Epidermal melanocyte (primary cell): ENCODE data around the gene ASB18.

ENCODE experiments used
- DNase-seq: peaks from one replicate; pipeline ENCODE4 v3.0.0; 2011; ENCODE audit warnings: low spot score; ENCODE audit not compliant: insufficient read length

The ASB18 gene

GRCh38 chr2:236209535-236209934, 54.7 kb downstream of the ASB18 start:
- DNase-seq: no peak

DNA sequence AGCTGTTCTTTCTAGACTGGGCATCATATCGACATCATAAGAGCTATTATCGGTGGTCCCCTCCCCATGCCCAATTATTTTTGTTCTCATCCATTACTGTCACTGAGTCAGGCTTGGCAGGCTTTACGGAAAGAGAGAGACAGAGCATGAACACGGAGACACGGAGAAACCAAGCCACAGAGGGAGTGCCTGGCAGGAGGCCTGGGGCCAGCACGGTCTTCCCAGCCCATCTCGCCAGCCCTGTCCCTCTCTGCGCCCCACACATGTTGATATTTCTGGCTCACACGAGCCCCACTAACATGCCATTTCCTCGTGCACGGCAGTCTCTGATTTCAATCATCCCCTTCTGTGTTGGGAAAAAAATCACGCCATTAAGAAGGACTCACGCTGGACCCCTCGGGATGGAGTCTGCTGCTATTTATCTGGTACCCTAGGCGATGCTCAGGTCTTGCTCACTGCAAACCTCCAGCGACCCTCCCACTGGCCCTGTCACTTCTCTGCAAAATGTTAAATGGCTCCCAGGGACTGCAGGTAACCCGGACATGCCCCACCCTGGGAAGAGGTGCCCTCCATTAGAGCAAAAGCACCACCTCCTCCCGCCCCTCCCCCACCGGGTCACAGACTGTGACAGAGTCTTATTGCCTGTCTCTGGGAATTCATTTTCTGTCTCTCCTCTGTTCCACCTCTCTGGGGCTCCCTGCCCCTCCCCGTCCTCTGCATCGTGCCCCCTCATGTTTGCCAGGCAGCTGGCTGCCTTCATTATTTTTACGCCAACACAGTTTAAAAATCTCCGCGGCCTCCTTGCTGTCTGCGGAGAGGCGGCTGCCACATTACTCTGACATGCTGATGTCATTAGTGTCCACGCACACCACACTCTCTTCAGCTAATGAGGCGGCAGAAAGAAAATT, 55.9 kb downstream of the ASB18 start:
- DNase-seq: no peak

GRCh38 chr2:236207472-236207871, 56.7 kb downstream of the ASB18 start:
- no peak for DNase-seq

DNA sequence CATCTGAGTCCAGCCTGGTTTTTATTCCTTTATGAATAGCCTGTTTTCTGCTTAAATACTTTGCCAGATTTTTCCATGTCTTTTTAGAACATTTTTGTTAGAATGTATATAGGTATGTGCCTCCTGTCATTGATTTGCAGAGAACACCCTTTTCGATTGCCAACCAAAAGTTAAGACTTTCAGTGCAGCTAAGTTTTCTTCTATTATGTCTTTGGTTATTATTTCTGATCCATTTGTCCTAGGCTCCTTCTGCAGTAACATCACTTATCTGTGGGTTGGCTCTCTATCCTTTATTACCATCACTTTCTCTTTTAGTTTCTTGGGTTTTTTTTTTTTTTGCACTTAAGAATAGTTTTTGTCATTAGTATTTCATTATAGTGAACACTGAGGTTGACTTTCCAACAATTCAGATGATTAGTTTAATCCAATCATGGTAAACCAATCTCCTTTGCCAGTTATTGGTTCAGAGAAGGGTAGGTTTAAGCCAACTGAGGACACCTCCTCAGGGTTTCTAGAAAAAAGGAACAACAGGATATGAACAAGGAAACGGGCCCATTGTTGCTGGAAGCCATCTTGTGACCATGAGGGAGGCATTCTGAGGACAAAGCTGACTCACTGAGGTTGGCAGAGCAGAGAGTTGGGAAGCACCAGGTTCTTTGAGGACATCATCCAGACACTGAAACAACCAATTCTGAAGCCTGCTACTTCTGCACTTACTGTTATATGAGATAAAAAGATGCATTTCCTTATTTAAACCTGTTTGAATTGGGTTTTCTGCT, 58.1 kb downstream of the ASB18 start:
- DNase-seq: no peak

- DNase-seq: no peak
These were observed 59.3 kb downstream of the ASB18 start for GRCh38 chr2:236204953-236205352.

- DNase-seq: no peak
These were observed 63.8 kb downstream of the ASB18 start for GRCh38 chr2:236200378-236200777.

DNA sequence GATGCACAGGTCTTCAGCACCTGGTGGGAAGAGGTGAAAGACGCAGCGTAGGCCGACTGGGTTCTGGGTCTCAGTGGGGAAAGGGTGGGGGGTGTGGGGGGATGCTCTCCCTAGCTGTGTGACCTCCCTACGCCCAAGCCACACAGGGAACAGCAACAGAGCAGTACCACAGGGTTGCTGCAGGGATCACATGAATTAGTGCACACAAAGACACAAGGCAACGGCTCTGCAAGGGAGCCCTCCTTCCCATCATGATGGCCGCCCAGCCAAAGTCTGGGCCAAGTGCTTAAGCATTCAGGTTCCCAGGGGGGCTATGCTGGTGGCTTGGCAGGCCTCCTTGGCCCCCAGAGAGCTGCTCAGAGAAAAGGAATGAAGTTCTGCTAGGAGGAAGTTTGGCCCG, 67.8 kb downstream of the ASB18 start:
- DNase-seq: no peak

- DNase-seq: no peak
These were observed 68.5 kb downstream of the ASB18 start for GRCh38 chr2:236195726-236196125.

DNA sequence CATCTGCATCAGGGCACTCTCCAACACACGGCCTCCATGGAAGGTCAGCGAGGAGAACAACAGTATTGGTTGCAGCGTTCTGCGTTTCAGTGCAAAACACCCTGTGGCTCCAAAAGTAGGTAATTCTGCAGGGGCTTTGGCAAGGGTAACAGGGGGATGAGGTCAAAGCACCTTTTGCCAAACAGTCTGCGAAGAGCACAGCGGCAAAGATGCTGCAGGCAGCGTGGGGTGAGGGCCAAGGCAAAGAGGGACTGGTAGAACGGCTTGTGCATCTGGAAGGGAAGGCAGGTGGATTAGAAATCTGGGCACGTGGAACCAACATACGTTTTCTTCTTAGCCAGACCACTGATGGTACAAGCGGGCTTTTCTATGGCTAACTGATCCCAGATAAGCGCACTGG, 69.4 kb downstream of the ASB18 start:
- no peak for DNase-seq

DNA sequence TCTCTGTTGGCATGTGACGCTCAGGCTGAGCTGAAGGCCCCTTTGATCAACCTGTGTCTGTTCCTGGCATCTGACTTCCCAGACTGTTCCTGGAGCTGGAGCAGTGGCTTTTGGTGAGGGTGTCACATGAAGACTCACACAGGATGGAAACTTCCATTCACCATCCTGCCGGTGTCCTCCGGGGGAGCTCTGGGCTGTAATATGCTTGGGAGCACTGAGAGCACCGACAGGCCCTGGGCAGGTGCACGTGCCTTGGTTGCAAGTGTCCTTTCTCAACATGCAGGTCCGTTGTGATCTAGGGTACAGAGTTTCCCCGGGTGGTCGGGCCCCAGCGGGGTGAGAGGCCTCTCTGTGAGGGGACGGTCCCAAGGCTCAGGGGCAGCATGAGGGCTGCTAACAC, 71.2 kb downstream of the ASB18 start:
- DNase-seq: no peak

- DNase-seq: no peak
These were observed 73.5 kb downstream of the ASB18 start for GRCh38 chr2:236190674-236191073.

DNA sequence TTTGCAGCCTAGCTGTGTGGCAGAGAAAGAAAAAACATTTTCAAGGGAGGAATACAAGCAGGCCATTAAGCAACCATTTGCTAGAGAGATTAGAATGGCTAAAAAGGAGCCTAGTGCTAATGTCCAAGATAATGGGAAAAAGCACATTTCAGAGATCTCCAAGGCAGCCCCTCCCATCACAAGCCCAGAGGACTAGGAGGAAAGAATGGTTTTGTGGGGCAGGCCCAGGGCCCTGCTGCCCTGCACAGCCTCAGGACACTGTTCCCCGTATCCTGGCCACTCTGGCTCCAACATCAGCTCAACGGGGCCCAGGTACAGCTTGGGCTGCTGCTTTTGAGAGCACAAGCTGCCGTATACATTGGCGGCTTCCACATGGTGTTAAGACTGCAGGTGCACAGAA, 79.5 kb downstream of the ASB18 start:
- DNase-seq: no peak

DNA sequence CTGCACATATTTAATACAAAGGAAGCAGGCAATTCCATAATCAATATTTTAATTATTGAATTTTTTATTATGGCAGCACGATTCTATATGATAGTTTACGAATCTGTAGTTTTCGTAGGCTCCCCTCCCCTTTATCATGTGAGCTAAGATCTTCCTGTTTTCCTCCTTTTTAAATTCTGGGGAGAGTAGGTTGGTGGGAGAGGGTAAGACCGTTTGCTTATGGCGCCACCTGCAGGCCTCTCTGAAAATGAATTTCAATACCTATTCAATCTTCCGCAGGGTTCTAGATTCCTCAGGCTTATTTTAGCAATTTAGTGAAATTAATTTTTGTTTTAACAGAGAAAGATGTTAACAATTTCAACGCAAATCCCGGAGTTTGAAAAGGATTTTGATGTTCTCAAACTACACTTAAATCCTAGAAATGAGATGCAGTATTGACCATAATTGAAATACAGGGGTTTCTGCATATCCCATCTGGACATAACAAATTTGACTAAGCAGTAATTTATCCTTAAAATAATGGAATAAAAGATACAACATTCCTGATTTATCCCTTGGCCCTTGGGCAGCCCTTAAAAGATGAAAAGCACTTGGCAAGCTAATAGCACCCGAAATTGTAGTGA, 83.3 kb downstream of the ASB18 start:
- peak; percentile 86 for DNase-seq

DNA sequence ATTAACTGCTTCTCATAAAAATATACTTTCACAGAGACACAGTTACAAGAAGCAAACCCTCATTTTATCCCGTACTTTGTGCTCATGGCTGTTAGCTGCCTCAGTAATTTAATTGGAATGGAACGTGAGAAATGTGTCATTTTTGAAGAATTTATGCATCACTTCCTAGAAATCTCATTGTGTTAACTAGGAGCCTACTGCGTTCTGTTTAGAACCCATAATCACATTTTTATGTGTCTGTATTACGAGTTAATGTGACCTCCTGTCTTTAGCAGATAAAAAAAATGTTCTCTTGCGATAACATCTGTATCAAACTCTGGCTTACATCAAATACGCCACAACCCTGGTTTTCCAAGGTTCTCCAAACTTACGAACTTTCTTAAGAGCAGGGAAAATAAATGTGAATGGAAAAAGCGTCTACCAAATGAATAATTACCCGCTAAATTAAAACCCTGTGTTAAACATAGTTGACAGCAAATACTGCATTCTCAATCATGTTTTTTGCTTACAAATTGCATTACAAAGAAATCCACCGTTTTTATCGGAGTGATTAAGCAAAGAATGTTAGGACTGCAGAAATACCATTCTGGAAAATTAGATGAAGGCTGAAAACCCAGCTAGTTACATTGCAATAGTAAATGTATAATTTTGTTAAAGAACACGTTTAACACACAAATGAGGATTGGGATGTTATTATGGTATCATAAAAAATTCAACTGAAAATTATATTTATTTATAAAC, 84.0 kb downstream of the ASB18 start:
- DNase-seq: no peak

DNA sequence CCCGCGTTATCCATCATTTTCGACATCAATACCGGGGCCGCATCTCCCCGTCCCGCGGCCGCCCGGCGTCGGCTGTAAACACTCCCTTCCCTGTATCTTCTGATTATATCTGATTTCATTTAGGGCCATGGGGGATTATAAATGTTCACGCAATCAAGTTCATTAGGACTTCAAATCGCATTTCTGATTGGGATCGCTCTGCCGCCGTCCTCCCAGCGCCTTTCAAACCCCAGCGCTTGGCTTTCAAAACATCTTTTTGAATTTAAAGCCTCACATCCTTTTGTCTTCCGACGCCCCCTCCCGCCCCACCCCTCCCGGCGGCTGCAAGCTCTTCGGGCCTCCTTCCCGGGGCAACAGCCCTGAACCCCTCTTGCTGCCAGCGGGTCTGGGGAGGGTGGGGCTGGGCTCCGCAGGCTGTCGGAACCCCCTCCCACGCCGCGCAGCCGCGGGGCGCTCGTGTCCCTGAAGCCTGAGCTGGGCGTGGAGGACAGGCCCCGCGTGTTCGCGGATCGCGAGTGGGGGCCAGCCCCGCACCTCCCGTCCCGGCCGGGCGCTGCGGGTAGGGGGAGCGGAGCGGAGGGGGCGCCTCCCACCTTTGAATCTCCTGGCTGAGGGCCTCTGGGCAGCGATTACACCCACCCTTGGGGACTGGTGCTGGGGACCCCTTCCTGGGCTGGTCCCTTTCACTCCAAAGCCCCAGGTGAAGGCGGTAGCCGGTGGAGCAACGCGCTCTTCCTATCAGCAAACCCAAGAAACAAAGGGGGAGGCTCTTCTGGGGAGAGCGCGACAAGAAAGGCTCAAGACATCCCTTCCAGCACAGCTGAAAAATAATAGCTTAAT, 84.8 kb downstream of the ASB18 start:
- DNase-seq: peak; percentile 10

DNA sequence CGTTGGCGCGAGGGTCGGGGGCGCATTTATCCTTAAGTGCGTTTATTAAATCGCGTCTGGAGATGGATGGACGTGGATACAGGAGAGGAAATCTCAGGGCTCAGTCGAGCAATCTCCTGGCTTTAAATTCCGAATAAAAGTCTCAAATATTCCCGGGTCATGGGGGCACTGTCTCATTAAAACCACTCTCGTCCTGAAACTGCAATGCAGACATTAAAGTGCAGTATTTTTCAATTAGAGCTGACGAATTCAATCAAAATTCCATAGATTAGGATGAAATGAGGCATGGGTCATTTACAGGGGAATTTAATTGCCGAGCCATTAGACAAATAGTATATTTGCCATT, 85.3 kb downstream of the ASB18 start:
- DNase-seq: peak; percentile 17

GRCh38 chr2:236177967-236178889, 86.0 kb downstream of the ASB18 start:
- DNase-seq: peak; percentile 70

GRCh38 chr2:236177604-236177966, 86.6 kb downstream of the ASB18 start:
- peak; percentile 25 for DNase-seq

GRCh38 chr2:236176951-236177350, 87.3 kb downstream of the ASB18 start:
- no peak for DNase-seq

- peak; percentile 15 for DNase-seq
These were observed 87.8 kb downstream of the ASB18 start for GRCh38 chr2:236176417-236176816.
